CMK (cell line): ENCODE data around the gene SLC25A21.

Experiments
- DNase-seq: peaks from one replicate; pipeline ENCODE4 v3.0.0-alpha.2; 2010; ENCODE audit warnings: low read depth

SLC25A21 gene

DNA sequence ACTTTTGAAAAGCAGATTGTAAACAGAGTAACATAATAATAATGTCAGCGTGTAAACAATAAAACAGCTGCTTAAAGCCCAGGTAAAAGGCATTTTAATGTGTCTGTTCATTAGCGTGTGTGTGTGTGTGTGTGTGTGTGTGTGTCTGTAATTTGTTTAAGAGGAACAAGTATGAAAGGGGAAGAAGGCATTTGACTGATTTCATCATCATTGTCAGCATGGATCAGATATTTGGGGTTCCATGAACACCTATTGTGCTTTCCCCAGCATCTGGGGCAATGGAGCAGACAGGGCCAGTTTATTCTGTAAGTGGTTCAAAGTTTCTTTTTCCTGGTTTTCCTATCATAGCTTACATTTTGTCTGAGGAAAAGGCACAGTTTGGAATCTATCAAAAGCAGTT, 28.9 kb downstream of the SLC25A21 start:
- no peak for DNase-seq

DNA sequence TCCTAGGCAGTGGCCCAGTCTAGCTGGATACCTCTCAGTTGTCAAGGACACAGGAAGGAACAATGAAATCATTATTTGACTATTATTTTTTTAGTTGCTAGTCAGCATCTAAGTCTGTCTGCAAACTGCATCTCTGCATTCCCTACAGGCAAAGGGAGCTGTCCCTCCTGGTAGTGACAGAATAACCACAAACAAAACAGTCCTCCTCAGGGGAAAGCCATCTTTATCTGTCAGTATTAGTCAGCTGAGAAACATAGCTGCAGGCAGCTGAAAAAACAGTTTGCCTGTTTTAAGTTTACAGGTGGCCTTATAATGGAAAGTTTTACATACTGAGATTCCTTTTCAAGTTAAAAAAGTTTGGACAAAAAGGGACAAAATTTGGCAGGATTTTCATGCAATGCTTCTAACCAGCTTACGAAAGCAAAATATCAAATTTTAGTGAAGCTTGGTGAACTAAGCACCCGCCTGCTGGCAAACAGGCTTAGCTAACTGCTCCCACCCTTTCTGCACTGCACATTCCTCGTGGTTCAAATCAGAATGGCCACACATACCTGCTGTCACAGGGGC, 29.5 kb downstream of the SLC25A21 start:
- DNase-seq, result no peak

DNA sequence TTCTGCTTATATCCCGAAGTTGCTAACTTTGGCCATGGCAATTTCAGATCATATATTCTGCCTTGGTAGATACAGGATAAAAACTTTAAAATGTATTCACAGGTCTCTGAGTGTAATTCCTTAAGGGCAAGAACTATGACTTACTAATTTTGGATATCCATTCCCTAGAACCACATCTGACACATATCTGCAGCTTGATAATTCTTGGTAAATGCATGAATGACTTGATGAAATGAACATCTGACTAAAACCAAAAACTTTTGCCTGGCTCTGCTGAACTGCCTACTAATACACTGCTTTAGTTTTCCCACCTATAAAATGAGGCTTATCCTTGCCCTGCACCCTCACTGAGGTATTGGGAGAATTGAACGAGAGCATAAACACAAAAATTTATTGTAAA, 32.2 kb downstream of the SLC25A21 start:
- no peak for DNase-seq

DNA sequence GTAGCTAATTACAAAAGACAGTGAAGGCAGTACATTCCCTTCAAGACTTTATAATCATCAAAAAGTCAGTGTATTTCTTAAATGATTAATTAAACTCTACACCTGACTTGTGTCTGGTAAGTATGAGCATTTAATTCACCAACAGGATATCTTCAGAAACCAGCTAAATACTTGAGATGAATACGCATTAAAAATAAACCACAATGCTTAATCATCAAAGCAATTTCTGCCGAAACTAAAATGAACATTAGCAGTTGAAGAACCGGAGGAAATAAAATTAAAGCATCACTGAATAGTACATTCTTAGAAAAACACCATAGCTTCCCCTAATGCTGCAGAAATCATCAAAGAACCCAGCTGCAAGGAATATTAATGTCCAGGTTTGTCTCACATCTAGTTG, 32.7 kb downstream of the SLC25A21 start:
- DNase-seq, result no peak

DNA sequence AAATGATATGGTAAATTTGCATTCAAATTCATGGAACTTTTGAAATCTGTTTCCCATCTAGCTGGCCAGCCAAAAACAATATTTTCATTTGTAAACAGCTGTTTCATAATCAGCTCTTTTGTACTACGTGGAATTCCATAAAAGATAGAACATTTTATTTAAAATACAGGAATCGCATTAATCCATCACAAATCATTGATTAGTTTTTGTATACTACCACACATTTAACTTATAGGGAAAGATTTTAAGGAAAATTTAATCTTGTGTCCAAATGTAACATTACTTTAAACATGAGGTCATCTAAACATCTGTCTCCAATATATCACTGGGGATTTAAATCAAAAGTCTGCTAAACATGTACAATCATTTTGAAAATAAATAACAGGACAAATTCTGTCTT, 33.5 kb downstream of the SLC25A21 start:
- no peak for DNase-seq

DNA sequence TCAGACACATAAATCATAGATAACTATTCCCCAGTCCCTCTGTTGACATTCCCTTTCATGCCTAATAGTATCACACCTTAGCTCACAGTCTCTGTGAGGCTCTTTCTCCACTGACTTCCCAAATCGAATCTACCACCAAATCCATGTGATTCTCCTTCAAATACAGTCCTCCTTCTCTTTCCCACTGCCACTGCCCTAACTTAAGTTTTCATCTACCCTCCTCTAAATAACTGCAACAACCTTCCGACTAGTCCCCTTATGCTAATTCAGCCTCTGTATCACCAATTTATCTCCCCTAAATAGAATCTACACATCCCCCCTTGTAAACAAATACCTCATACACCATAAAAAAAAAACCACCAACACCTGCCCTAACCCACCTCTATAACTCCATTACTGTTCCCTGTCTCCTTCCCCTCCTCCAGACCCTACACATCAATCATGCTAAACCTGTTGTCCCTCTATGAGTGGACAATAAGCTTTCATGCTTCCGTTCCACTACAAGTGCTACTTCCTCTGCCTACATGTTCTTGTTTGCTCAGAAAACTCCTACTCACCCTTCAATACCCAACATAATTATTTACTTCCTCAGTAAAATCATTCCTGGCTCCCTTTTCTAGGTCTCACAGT, 39.0 kb downstream of the SLC25A21 start:
- DNase-seq, result no peak

DNA sequence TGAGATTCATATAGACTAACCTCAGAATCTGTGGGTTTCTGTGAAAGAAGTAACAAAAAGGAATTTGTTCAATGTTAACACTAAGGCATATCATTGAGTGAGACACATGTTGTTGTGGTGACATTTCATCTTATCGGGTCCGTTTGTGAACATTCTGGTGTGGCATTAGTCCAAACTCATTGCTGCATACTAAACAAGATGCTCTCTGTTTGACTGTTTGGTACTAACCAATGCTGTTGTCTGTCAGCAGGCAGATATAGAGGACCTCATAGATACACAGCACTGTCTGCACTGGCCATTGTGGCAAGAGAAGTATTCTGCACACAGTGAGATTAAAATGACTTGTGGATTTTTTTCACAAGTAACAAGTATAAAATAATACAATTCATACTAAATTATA, 41.2 kb downstream of the SLC25A21 start:
- DNase-seq, result no peak

DNA sequence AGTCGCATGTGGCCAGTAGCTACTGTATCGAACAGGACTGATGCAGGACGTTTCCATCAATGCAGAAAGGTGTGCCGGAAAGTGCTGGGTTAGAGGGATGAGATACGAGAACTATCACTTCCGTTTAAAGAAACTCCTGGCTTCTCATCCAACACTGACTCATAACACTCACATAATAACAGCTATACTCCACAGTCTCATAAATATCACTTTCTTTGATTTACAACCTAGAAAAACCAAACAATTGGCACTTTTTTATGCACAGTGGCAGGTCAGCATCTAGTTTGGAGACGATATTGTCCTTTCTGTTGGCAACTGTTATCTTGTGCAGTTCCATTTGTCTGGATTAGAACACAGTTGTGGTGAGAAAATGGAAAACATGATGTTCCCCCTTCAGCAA, 43.4 kb downstream of the SLC25A21 start:
- no peak for DNase-seq

DNA sequence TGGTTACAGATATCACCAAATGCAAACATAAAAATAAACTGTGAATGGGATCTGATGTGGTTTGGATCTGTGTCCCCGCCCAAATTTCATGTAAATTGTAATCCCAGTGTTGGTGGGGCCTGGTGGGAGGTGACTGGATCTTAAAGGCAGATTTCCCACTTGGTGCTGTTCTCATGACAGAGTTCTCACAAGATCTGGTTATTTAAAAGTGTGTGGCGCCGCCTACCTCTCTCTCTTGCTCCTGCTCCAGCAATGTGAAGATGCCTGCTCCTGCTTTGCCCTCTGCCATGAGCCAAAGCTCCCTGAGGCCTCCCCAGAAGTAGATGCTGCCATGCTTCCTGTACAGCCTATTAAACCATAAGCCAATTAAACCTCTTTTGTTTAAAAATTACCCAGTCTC, 47.8 kb downstream of the SLC25A21 start:
- DNase-seq, result no peak

DNA sequence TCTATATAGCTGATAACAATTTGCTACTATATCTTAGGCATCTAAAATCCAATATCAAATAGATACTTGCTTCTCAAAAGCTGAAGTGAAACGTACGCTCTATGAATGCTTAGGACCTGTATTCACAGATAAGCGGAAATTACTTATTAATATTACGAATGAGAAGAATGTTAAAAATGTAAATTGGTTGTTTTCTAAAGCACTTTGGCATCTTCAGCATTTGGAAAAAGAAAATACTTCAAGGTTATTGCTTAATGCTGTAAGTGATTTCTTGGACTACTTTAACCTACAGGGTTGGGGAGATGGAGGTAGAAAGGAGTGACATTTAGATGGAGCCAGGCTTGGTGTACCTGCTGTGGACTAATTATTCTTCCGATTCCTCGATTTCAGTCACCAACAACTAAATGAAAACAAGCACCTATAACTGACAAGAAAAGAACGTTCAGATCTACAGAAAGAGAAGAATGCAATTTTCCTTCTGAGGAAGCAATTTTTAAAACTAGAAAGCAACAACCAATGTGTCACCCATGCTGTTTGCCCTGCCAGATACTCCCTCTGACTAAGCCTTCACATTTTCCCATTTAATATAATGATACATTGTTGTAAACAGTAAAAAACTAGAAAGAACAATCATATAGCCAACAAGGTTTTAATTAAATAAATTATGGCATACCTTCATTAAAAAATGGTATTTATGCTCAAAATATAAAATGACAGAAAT, 49.3 kb downstream of the SLC25A21 start:
- DNase-seq, result no peak

DNA sequence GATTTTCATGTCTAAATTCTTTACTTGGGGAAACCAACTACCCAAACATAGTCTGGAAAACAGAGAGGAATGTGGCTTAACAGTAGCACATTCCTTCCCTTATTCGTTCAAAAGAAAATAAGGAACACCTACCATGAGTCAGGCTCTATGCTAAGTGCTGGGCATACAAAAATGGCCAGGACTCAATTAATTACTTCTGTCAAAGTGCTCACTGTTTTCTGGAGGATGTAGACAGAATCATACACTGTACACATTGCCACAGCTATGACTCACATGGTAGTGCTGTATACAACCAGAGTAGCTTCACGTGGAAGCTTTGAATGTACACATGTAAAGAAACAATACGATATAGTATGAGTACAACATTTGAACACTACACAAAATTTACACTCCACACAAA, 50.1 kb downstream of the SLC25A21 start:
- no peak for DNase-seq

DNA sequence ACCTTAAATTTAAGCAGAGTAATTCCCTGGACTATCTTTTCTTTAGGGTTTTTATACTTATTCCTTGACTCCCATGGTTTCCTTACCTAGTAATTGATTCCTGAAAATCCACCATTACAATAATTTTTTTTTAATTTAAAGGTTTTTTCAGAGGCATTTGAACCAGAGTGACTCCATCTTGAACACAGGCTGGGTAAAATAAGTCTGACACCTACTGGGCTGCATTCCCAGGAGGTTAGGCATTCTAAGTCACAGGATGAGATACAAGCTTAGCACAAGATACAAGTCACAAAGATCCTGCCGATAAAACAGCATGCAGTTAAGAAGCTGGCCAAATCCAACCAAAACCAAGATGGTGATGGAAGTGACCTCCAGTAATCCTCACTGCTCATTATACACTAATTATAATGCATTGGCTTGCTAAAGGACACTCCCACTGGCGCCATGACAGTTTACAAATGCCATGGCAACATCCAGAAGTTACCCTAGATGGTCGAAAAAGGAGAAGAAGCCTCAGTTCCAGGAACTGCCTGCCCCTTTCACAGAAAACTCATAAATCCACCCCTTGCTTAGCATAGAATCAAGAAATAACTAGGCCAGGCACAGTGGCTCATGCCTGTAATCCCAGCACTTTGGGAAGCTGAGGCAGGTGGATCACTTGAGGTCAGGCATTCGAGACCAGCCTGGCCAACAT, 53.6 kb downstream of the SLC25A21 start:
- no peak for DNase-seq

DNA sequence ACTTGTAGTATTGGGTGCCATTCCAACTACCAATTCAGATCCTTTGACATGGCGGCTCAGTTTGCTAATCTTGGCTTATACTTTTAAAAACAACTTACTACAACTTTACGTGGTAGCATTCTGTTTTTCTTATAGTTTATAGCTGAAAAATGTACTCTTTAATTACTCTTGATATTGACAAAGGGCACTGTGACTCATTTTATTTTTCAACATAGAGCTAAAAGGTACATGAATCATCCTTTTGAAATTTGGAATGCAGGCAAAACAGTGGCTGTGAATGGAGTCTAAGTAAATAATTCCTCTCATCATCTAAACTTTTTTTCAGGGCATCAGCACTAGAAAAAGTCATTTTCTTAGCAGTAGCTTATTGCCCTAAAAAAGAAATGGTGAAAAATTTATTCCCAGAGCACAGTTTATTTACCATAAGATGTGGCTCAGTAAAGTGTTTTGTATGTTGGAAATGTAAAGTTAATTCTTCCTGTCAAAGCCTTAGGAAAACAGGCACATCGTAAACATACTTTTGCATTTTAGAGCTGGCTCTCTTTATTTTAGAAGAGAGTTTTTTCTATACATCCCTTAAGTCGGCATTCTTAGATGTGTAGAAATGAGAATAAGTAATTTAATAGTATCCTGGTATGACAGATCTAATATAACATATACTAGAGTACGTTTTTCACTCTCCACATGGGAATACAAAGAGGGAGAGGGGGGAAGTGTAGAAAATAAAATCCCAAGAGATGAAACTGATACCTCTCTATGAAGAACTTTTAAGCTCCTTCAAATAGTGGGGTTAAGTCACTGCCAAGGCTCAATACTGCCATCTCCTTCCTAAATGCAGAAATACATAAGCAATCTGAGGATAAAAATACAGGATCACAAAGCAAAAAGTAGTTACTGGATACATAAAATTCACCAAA, 55.2 kb downstream of the SLC25A21 start:
- no peak for DNase-seq

DNA sequence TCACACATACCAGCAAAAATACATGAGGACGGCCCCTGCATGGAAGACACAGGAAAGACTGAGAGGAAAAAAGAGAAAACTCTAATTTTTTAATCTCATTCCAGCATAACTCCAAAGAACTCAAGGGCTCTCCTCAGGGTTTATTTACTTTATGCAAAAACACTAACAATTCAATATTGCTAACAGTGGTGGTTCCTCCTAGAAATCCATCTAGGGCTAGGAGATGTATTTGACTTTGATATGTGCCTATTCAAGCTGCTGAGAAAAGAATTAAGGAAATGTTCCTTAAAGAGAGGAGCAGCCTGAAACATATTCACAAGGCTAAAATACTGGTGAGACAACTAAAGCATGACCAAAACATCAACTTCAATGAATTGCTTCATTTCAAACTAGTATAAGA, 57.0 kb downstream of the SLC25A21 start:
- DNase-seq, result no peak

DNA sequence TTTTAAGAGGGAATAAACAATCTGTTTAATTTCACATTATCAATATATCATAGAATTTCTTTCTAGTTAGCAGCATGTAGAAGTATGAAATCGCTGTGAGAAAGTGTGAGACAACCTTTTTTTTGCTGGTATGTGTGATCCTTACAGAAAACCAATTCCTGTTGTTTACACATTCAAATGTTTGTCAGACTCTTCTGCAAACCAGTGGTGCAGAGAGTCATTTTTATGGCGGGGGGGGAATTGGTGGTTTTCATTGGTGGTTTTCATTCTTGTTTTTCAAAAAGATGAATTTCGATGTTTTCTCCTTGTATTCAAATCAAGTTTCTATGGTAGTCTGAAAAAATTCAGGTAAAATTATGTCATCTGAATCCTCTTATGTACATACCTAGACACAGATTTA, 57.8 kb downstream of the SLC25A21 start:
- no peak for DNase-seq

DNA sequence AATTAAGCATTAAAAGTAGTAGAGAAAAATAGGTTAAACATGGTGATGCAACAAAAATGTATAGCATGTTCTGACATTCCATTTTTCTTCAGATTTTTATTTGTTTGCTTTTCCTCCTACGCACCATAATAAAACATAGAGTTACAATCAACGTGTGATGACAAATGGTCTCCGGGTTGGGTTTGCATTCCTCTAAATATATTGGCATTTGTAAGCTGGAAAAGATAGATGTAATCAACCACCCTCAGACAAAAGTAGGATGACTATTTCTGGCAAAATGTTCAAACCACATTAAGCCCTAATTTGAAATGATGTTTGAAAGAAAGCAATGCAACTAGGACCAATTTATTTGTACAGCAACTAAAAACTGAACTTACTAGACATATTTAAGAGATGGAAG, 58.4 kb downstream of the SLC25A21 start:
- no peak for DNase-seq

DNA sequence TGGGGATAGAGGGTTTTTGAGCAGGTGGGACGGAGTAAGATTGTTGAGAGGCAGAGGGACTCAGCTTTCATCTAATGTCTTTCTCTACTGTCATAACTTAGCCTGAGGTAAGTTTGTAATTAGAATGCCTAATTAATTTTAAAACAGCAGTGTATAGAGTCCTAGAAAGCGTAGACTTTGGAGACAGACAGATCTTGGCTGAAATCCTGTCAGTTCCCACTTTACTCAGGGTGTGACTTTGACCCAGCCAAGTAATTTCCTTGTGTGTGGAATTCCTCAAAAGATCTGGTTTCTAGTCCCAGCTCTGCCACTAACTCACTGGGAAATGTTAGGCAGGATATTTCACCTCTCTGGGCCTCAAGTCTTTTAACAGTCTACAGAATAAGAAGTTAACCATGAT, 74.3 kb downstream of the SLC25A21 start:
- DNase-seq, result no peak

DNA sequence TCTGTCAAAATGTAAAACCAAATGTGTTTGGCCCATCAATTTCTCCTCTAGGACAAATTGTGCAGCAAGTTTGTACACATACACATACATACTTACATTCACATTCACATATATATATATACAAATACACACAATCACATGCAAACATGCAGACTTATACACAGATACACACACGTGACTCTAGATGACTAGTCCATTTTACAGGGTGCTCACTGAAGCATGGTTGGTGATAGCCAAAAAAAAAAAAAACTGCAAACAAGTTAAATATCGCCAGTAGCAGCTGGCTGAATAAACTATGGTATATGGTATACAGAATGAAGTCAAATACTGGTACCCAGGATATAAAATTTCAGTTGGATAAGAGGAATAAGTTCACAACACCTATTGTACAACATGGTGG, 77.9 kb downstream of the SLC25A21 start:
- DNase-seq, result no peak

DNA sequence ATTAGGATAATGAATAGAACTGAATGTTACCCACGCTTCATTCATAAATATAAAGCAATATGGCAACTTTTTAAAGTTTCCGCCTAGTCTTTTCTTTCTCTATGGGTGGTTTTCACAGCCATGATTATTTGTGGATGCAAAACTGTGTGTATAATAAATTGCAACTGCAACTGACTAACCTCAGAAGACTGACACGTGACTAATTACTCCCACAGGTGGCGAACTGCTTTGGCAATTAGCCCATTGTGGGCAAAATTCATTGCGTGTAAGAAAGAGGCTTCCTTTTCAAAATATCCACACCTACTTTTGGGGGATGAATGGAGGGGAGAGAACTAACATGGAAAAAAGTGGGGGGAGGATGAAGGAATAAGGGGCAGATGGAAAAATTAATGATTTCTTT, 79.0 kb downstream of the SLC25A21 start:
- no peak for DNase-seq

DNA sequence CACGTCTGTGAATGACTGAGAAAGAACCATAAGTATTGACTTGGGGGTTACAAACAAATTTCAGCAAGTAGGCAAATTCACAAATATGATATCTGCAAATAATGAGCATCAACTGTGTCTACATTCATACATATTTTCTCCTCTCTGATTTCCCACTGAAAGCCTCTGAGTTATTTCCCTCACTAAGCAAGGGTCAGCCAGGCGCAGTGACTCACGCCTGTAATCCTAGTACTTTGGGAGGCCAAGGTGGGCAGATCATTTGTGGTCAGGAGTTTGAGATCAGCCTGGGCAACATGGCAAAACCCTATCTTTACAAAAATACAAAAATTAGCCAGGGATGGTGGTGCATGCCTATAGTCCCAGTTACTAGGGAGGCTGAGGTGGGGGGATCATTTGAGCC, 80.8 kb downstream of the SLC25A21 start:
- no peak for DNase-seq

DNA sequence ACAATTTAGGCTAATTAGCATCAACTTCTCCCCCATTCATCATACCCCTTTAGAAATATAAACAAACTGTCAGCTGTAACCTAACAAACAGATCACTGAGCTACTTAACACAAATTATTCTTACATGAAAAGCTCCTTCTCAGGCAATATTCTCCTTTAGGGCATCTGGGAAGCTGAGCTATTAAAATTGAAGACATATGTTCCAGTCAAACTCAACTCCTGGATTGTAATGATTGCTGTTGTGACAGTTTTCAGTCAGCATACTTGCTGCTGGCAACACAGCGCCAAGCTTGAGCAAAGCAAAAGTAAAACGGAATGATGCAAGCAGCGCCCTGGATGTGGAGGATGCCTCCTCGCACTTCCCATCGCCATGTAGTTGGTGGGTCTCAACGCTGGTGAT, 82.4 kb downstream of the SLC25A21 start:
- no peak for DNase-seq

DNA sequence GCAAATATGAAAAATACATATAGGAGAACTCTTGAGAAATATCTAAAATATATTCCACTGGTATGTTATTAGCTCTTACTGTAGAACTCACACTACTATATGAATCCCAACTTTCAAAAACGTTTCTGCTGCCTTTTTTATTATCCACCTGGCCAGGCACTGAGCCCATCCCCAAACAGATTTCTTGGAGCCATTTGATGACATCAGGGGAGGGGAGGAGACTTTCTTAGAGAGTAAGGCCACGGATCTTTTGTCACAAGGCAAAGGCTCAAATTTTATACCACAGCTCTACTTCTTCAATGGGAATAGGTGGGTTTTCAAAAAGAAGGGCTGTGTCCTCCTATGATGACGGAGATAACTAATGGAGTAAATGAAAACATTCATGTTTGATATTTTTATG, 83.0 kb downstream of the SLC25A21 start:
- DNase-seq, result no peak
